Nephron progenitor cell (in vitro differentiated cells): Measurements from ENCODE around the gene NOS1AP.
"Not testable (repeated sequence)": the region's sequence is repeated elsewhere in the genome, so short reads cannot be mapped to it uniquely, and the experiment has no call there.

ENCODE experiments used
- DNase-seq: peaks from one replicate; pipeline ENCODE4 v3.0.0; 2021
- H3K27ac Mint-ChIP-seq: 2 replicates; pipeline ENCODE4 v1.8.0; 2021; ENCODE audit warnings: mild to moderate bottlenecking, moderate library complexity, mixed read lengths
- H3K27me3 Mint-ChIP-seq: 2 replicates; pipeline ENCODE4 v1.8.0; 2021; ENCODE audit warnings: mild to moderate bottlenecking, low read depth, mixed read lengths; ENCODE audit not compliant: poor library complexity
- H3K36me3 Mint-ChIP-seq: 2 replicates; pipeline ENCODE4 v1.8.0; 2021; ENCODE audit warnings: low read depth, mixed read lengths
- H3K4me1 Mint-ChIP-seq: 2 replicates; pipeline ENCODE4 v1.8.0; 2021; ENCODE audit warnings: mixed read lengths
- H3K4me3 Mint-ChIP-seq: 2 replicates; pipeline ENCODE4 v1.8.0; 2021; ENCODE audit warnings: mild to moderate bottlenecking, moderate library complexity, mixed read lengths
- H3K9me3 Mint-ChIP-seq: 2 replicates; pipeline ENCODE4 v1.8.0; 2021; ENCODE audit warnings: mild to moderate bottlenecking, moderate library complexity, mixed read lengths
- TF ChIP-seq, protein P1 (sequence below): fragments of 200-600 bp; sonication (generic); IDR thresholded peaks from 2 replicates; pipeline ENCODE4 v1.5.0; 2021; ENCODE audit warnings: antibody characterized with exemption

Gene NOS1AP

DNA sequence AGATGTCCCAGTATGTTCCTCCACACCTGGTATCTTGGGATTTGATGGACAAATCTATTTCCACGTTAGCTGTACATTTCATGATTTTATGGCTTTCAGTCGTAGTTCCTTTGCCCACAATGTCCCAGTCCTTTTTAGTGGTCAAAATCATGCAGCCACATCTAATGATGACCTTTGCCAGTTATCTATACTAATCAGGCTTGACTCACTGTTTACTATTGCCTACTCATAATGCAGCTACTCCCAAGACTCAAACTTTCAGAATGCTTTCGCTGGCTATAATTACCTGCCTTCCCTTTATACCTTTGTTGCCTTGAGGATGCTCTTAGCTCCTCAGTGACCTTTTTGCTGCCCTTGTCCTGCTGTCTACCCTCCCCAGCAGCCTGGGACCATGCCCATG is 6.4 kb downstream of the NOS1AP start:
- Mint-ChIP-seq H3K4me1 (peaks cover 19% of the 10 kb centered on the region), H3K27me3 (peaks cover 30% of the 10 kb centered on the region), H3K9me3 (no peaks in the 10 kb centered on the region), H3K36me3 (no peaks in the 10 kb centered on the region), H3K4me3 (no peak overlapping the region), H3K27ac (no peak overlapping the region)
- DNase-seq = no peak
- TF ChIP-seq, protein P1, sequence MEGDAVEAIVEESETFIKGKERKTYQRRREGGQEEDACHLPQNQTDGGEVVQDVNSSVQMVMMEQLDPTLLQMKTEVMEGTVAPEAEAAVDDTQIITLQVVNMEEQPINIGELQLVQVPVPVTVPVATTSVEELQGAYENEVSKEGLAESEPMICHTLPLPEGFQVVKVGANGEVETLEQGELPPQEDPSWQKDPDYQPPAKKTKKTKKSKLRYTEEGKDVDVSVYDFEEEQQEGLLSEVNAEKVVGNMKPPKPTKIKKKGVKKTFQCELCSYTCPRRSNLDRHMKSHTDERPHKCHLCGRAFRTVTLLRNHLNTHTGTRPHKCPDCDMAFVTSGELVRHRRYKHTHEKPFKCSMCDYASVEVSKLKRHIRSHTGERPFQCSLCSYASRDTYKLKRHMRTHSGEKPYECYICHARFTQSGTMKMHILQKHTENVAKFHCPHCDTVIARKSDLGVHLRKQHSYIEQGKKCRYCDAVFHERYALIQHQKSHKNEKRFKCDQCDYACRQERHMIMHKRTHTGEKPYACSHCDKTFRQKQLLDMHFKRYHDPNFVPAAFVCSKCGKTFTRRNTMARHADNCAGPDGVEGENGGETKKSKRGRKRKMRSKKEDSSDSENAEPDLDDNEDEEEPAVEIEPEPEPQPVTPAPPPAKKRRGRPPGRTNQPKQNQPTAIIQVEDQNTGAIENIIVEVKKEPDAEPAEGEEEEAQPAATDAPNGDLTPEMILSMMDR = no peak

DNA sequence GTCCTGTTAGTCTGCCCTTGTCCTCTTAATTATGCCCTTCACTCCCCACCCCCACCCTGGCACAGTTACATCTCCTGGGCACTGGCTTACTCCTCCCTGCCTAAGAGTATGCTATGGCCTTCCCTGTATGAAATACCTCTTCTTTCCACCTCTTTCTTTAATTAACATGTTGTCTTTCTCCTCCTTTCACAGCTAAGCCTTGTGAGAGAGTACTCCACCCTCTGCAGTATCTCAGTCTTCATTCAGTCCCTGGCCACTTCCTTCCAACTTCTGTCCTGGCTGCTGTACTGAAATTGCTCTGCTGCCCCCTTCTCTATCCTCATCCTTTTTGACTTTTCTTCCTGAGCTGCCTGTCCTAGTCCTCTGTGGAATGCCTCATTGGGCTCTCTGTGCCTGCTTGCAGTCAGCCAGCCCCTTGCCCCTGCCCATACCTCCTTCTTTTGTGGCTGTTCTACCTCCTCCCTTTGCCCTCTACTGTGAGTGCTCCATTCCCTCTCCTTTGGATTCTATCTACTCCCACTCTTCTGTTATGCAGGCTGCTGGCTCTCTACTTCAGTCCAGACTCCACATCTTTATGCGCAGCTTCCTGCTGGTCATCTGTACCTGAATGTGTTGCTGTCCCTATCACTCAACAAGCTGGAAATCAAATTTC is 8.3 kb downstream of the NOS1AP start:
- H3K4me1 Mint-ChIP-seq = peaks cover under 1% of the 10 kb centered on the region

DNA sequence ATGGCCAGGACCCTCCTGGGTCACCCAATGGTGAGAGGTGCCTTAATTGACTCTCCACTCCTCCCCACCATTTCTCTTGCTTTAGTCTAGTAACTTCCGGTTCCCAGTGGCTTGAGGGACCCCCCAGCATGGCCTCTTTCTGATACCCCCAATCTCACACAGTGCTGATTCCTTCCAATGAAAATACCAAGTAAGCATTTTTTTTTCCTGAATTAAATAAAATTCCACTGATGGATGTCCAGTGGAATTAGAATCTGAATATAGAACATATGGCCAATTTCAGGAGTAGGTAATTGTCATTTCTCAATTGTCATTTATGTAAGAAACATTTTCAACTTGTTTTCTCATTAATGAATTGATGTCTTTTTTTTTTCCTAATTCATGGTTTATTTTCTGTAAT is 9.5 kb downstream of the NOS1AP start:
- Mint-ChIP-seq H3K27me3 (no peaks in the 10 kb centered on the region), H3K36me3 (no peaks in the 10 kb centered on the region), H3K4me3 (no peak overlapping the region), H3K4me1 (no peaks in the 10 kb centered on the region), H3K27ac (no peak overlapping the region), H3K9me3 (peaks cover 2% of the 10 kb centered on the region)
- TF ChIP-seq, protein P1 = no peak
- no peak for DNase-seq

More for the DNA sequence above, 8.3 kb downstream of the NOS1AP start:
- TF ChIP-seq, protein P1 = no peak
- DNase-seq = no peak
- no peak overlapping the region for H3K27ac Mint-ChIP-seq
- no peaks in the 10 kb centered on the region for H3K9me3 Mint-ChIP-seq
- H3K4me3 Mint-ChIP-seq = no peak overlapping the region
- peaks cover 11% of the 10 kb centered on the region for H3K27me3 Mint-ChIP-seq
- H3K36me3 Mint-ChIP-seq = no peaks in the 10 kb centered on the region

DNA sequence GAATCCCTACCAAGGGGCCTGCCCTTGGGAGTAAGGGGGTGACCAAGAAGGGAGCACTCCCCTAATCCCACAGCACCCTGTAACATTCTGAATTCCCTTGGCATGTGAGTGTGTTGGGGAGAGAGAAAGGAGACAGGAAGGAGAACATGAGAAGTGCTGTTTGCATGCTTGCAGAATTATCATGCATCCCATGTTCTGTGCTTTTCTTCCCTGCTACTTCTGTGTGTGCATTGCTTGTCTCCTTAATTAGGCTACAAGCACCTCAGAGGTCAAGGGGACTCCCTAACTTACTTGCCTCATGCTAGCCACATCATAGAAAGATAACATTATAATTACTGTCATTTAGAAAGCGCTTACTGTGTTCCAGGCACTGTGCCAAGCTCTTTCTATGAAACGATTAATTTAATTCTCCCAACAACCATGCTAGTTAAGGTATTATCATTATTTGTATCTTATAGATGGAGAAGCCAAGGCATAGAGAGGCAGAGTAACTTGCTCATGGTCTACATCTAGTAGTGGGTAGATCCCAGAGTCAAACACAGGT is 11.1 kb downstream of the NOS1AP start:
- peaks cover 4% of the 10 kb centered on the region for H3K27me3 Mint-ChIP-seq

DNA sequence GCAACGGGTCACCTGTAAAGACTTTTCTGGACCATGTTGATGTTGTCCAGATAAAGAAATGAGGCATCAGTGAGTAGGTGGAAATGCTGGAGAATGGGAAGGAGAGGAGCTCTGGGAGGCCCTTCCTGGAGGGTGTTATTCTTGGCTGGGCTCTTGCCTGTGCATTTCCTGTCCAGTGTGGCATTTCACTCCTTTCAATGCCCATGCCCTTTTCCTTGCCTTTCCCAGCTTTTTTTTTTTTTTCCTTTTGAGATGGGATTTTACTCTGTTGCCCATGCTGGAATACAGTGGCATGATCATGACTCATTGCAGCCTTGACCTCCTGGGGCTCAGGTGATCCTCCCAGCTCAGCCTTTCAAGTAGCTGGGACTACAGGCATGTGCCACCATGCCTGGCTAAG is 11.8 kb downstream of the NOS1AP start:
- Mint-ChIP-seq H3K4me1 (no peaks in the 10 kb centered on the region), H3K36me3 (no peaks in the 10 kb centered on the region), H3K27me3 (peaks cover 4% of the 10 kb centered on the region), H3K27ac (no peak overlapping the region), H3K9me3 (peaks cover 4% of the 10 kb centered on the region), H3K4me3 (no peak overlapping the region)
- DNase-seq = no peak
- TF ChIP-seq, protein P1 = no peak

More for the DNA sequence above, 11.1 kb downstream of the NOS1AP start:
- TF ChIP-seq, protein P1 = no peak
- Mint-ChIP-seq H3K9me3 (peaks cover 4% of the 10 kb centered on the region), H3K27ac (no peak overlapping the region), H3K36me3 (no peaks in the 10 kb centered on the region), H3K4me3 (no peak overlapping the region), H3K4me1 (no peaks in the 10 kb centered on the region)
- no peak for DNase-seq

DNA sequence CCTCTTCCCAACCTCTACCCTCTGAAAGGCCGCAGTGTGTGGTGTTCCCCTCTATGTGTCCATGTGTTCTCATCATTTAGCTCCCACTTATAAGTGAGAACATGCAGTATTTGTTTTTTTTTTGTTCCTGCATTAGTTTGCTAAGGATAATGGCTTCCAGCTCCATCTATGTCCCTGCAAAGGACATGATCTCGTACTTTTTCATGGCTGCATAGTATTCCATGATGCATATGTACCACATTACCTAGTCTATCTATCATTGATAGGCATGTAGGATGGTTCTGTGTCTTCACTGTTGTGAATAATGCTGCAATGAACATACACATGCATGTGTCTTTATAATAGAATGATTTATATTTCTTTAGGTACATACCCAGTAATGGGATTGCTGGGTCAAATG is 12.6 kb downstream of the NOS1AP start:
- not testable (repeated sequence) for H3K9me3 Mint-ChIP-seq, H3K27me3 Mint-ChIP-seq, H3K4me1 Mint-ChIP-seq, DNase-seq, H3K27ac Mint-ChIP-seq, H3K4me3 Mint-ChIP-seq, H3K36me3 Mint-ChIP-seq
